BLaER1 (cell line): ENCODE measurements around the gene DHRS3.

Experiments used
- H3K27ac ChIP-seq: shearing (Covaris generic); formaldehyde crosslinking; 2 replicates; pipeline ENCODE4 v1.8.1; 2022
- H3K27me3 ChIP-seq: shearing (Covaris generic); formaldehyde crosslinking; 2 replicates; pipeline ENCODE4 v1.8.1; 2022
- H3K36me3 ChIP-seq: shearing (Covaris generic); formaldehyde crosslinking; 2 replicates; pipeline ENCODE4 v1.8.1; 2022
- H3K4me1 ChIP-seq: shearing (Covaris generic); formaldehyde crosslinking; 2 replicates; pipeline ENCODE4 v1.8.1; 2022
- H3K4me2 ChIP-seq: shearing (Covaris generic); formaldehyde crosslinking; 2 replicates; pipeline ENCODE4 v1.8.1; 2022
- H3K4me3 ChIP-seq: shearing (Covaris generic); formaldehyde crosslinking; 2 replicates; pipeline ENCODE4 v1.8.1; 2022
- H3K9ac ChIP-seq: shearing (Covaris generic); formaldehyde crosslinking; 2 replicates; pipeline ENCODE4 v1.8.1; 2022
- H3K9me3 ChIP-seq: shearing (Covaris generic); formaldehyde crosslinking; 2 replicates; pipeline ENCODE4 v1.8.1; 2022
- H4K20me1 ChIP-seq: shearing (Covaris generic); formaldehyde crosslinking; 2 replicates; pipeline ENCODE4 v1.8.1; 2022
- Cebpa-rat ChIP-seq: shearing (Covaris generic); IDR thresholded peaks from 2 replicates; pipeline ENCODE4 v1.8.1; 2022

DHRS3 gene

DNA sequence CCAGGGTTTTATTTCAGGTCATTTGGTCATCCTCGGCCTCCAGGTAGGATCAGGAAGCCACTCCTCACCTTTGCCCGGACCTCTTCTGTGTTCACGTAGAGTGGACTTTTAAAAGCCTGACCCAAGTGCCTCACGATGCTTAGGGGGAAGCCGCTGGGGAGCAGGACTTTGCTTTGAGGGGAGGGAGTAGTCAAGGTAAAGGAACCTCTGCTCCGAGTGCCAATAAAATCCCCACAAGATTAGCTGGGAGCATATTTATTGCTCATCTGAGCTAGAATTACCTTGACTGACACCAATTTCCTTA lies 603 bp upstream of the DHRS3 start:
- peak overlapping the region; percentile 73 for H3K4me3 ChIP-seq
- H3K9ac ChIP-seq, result peak overlapping the region; percentile 61; the same call in 1 of the 2 replicates
- peaks cover 80% of the 10 kb centered on the region for H3K4me1 ChIP-seq
- H3K27me3 ChIP-seq, result peaks cover 51% of the 10 kb centered on the region
- H3K4me2 ChIP-seq, result peak overlapping the region; percentile 94
- H3K36me3 ChIP-seq, result no peaks in the 10 kb centered on the region
- TF ChIP-seq Cebpa-rat, result no peak
- peaks cover 13% of the 10 kb centered on the region for H4K20me1 ChIP-seq
- H3K27ac ChIP-seq, result peak overlapping the region; percentile 46; the same call in 1 of the 2 replicates
- no peaks in the 10 kb centered on the region for H3K9me3 ChIP-seq

DNA sequence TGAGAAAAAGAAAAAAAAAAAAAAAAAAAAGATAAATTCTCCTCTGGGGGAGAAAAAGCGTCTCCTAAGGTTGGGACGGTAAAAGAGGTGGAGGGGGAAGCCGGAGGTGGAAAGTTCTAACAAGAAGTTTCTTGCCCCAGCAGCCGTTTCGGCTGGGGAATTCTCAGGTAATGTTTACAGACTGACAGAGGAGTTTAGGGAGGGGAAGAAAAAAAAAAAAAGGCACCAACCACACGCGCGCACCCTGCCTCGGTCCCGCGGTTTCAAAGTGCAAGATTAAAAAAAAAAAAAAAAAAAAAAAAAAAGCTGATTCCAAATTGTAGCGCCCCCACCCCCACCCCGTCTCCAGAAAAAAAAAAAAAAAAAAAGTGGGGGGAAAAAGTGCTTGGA lies 504 bp downstream of the DHRS3 start:
- no peaks in the 10 kb centered on the region for H3K36me3 ChIP-seq
- H3K9me3 ChIP-seq, result no peaks in the 10 kb centered on the region
- H3K4me2 ChIP-seq, result peak overlapping the region; percentile 94
- H4K20me1 ChIP-seq, result peaks cover 13% of the 10 kb centered on the region
- H3K9ac ChIP-seq, result peak overlapping the region; percentile 61
- TF ChIP-seq Cebpa-rat, result no peak
- peak overlapping the region; percentile 46; the same call in 1 of the 2 replicates for H3K27ac ChIP-seq
- H3K27me3 ChIP-seq, result peaks cover 51% of the 10 kb centered on the region
- peaks cover 72% of the 10 kb centered on the region for H3K4me1 ChIP-seq
- peak overlapping the region; percentile 73 for H3K4me3 ChIP-seq

- Histone ChIP-seq H3K36me3 (no peaks in the 10 kb centered on the region), H3K9me3 (no peaks in the 10 kb centered on the region), H4K20me1 (peaks cover 13% of the 10 kb centered on the region), H3K4me2 (peak overlapping the region; percentile 94), H3K27me3 (peaks cover 51% of the 10 kb centered on the region), H3K4me3 (peak overlapping the region; percentile 73), H3K27ac (no peak overlapping the region; the same call in 1 of the 2 replicates), H3K9ac (peak overlapping the region; percentile 61; the same call in 1 of the 2 replicates), H3K4me1 (peaks cover 65% of the 10 kb centered on the region)
- no peak for TF ChIP-seq Cebpa-rat
Measured at GRCh38 chr1:12616709-12617373, 1.2 kb downstream of the DHRS3 start.

- H3K4me2 ChIP-seq, result peak overlapping the region; percentile 94
- peaks cover 13% of the 10 kb centered on the region for H4K20me1 ChIP-seq
- H3K4me1 ChIP-seq, result peaks cover 58% of the 10 kb centered on the region
- TF ChIP-seq Cebpa-rat, result no peak
- peak overlapping the region; percentile 25; the same call in 1 of the 2 replicates for H3K9ac ChIP-seq
- H3K9me3 ChIP-seq, result no peaks in the 10 kb centered on the region
- H3K36me3 ChIP-seq, result no peaks in the 10 kb centered on the region
- peaks cover 51% of the 10 kb centered on the region for H3K27me3 ChIP-seq
- H3K27ac ChIP-seq, result no peak overlapping the region
- H3K4me3 ChIP-seq, result peak overlapping the region; percentile 73; the same call in 1 of the 2 replicates
Measured at GRCh38 chr1:12615865-12616708, 1.9 kb downstream of the DHRS3 start.

GRCh38 chr1:12615159-12615864 lies 2.7 kb downstream of the DHRS3 start:
- Histone ChIP-seq H4K20me1 (peaks cover 13% of the 10 kb centered on the region), H3K27ac (no peak overlapping the region), H3K4me3 (peak overlapping the region; percentile 73; the same call in 1 of the 2 replicates), H3K4me2 (peak overlapping the region; percentile 94), H3K9ac (peak overlapping the region; percentile 25; the same call in 1 of the 2 replicates), H3K27me3 (peaks cover 51% of the 10 kb centered on the region), H3K4me1 (peaks cover 50% of the 10 kb centered on the region), H3K9me3 (no peaks in the 10 kb centered on the region), H3K36me3 (no peaks in the 10 kb centered on the region)
- TF ChIP-seq Cebpa-rat, result no peak

DNA sequence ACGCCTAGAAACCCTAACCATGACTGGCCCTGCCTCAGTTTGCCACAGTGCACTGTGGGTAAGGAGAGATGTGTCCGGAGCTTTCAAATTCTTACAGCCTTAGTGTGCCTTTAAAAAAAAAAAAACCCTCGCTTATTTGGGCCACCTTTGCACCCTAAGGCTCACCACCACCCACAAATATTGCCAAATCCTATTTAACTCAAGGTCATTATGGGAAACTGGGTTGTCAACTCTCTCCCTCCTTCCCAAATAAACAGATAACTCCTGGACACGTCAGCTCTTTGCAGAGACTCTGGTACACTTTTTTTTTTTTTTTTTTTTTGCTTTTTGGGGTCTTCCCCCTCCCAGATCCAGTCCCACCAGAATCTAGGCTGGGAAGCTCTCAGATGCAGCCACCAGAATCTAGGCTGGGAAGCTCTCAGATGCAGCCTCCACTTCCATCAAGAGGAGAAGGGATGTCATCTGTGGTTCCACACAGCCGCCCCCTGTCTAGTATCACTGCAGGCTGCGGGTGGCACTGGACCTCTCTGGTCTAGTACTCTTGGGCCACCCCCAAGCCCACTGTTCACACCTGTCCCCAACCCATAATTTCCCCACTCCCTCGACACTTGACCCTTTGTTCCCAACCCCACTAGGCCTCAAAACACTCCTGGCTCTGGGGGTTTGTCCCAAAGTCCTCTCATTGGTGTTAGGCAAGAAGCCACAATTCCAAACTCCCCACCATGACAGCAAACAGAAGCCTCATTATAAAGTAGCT lies 3.4 kb downstream of the DHRS3 start:
- peaks cover 13% of the 10 kb centered on the region for H4K20me1 ChIP-seq
- no peaks in the 10 kb centered on the region for H3K9me3 ChIP-seq
- no peak overlapping the region for H3K27ac ChIP-seq
- H3K9ac ChIP-seq, result no peak overlapping the region
- H3K4me3 ChIP-seq, result no peak overlapping the region
- H3K4me2 ChIP-seq, result no peak overlapping the region; the same call in 1 of the 2 replicates
- TF ChIP-seq Cebpa-rat, result no peak
- H3K36me3 ChIP-seq, result no peaks in the 10 kb centered on the region
- H3K27me3 ChIP-seq, result peaks cover 51% of the 10 kb centered on the region
- peaks cover 43% of the 10 kb centered on the region for H3K4me1 ChIP-seq

DNA sequence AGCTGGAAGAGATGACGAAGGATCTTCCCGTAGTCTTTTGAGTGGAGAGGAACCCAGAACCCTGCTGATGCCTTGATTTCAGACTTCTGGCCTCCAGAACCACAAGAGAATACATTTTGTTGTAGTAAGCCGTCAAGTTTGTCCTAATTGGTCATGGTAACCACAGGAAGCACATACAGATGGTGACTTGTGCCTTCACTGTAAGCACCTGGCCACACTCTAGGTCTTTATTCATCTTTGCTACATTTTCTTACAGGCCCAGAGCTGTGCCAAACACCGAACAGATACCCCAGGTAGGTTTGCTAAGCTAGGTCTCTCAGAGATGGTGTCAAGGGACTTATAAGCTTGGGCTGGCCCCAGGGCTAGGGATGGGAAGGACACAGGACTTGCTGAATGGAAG lies 4.8 kb downstream of the DHRS3 start:
- no peaks in the 10 kb centered on the region for H3K9me3 ChIP-seq
- H3K4me2 ChIP-seq, result no peak overlapping the region
- H4K20me1 ChIP-seq, result peaks cover 13% of the 10 kb centered on the region
- TF ChIP-seq Cebpa-rat, result no peak
- no peak overlapping the region for H3K27ac ChIP-seq
- H3K27me3 ChIP-seq, result peaks cover 37% of the 10 kb centered on the region
- H3K9ac ChIP-seq, result no peak overlapping the region
- no peaks in the 10 kb centered on the region for H3K36me3 ChIP-seq
- no peak overlapping the region for H3K4me3 ChIP-seq
- H3K4me1 ChIP-seq, result peaks cover 29% of the 10 kb centered on the region

DNA sequence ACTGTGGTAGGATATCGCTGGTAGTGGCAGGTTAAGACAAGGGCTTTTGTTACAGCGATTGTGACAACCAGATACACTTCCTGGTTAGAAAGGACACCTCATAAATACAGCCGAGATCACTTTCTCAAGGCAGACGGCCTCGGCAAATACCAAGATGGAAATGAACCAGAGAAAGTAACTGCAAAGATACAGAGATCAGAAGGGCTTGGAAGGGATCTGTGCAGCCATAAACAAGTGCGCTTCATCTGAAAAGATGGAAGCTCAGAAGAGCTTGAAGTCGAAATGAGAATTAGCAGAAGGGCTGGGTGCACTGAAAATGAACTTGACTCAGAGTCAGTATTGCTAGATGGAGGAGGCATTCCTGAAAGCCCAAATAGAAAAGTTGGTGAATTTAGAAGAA lies 7.1 kb downstream of the DHRS3 start:
- Histone ChIP-seq H3K9me3 (peaks cover 10% of the 10 kb centered on the region; the same call in 1 of the 2 replicates), H3K27me3 (peaks cover 15% of the 10 kb centered on the region), H3K4me1 (peaks cover 11% of the 10 kb centered on the region), H3K9ac (no peak overlapping the region), H3K36me3 (no peaks in the 10 kb centered on the region), H4K20me1 (peaks cover 4% of the 10 kb centered on the region; the same call in 1 of the 2 replicates), H3K27ac (no peak overlapping the region), H3K4me2 (no peak overlapping the region), H3K4me3 (no peak overlapping the region)
- TF ChIP-seq Cebpa-rat, result no peak

GRCh38 chr1:12610305-12610935 lies 7.6 kb downstream of the DHRS3 start:
- Histone ChIP-seq H3K4me3 (no peak overlapping the region), H3K27ac (no peak overlapping the region), H3K36me3 (no peaks in the 10 kb centered on the region), H3K27me3 (peaks cover 10% of the 10 kb centered on the region), H3K9ac (no peak overlapping the region), H4K20me1 (no peaks in the 10 kb centered on the region), H3K9me3 (peaks cover 10% of the 10 kb centered on the region; the same call in 1 of the 2 replicates), H3K4me1 (peaks cover 6% of the 10 kb centered on the region), H3K4me2 (no peak overlapping the region)
- no peak for TF ChIP-seq Cebpa-rat
